DMS153 treated with DMSO at 0.1 percent for 48 hours (cell line): ENCODE data around the gene AFF3.

Experiments used
- DNase-seq: peaks from one replicate; lab custom pipeline; 2025; ENCODE audit not compliant: unreplicated experiment; lab: John Stamatoyannopoulos, UW

The AFF3 gene

DNA sequence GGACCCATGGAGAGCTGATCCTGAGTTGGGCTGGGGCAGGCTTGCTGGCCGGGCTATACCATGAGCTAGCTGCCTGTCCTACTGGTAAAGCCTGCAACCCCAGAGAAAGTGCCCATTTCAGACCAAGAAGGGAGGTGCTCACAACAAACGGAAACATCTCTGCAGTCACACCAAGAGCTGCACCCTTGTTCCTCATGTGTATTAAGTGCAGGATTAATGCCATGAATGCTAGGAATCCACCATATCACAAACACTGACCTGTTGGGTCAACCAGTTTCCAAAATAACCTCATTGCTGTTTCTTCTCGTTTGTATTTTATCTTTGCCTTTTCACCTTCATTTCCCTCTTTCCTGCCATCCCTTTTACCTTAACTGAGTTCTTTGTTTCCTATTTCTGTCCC lies 69.9 kb downstream of the AFF3 start:
- no peak for DNase-seq

DNA sequence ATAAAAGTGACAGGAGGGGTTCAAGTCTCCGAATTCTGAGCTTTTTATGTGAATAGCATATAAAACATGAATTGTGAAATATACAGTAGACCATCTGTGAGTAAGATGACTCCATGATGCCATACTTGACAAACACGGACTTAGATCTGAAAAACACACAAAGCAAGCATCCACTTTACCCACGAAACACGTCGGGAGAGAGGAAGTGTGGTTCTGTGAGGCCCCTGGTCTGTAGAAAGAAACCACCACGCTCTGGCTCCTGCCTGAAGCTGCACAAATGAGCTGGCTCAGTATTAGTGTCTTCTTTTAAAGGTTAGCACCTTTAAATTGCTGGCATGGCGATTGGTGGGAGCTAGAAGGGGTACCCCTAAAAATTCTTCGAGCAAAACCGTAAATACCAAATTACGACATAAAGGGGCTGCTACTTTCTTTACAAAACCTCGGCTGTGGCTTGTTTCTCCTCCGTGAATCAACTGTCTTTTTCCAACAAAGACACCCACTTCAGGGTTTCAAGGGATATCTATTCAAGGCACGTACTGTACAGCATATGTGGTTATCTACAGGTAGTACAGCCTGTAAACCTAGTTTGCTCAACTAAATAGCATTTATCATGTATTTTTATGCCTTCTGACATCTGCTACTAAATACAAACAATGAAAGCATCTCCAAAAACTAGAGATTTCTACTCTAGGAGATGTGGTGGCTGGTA lies 70.9 kb downstream of the AFF3 start:
- no peak for DNase-seq

DNA sequence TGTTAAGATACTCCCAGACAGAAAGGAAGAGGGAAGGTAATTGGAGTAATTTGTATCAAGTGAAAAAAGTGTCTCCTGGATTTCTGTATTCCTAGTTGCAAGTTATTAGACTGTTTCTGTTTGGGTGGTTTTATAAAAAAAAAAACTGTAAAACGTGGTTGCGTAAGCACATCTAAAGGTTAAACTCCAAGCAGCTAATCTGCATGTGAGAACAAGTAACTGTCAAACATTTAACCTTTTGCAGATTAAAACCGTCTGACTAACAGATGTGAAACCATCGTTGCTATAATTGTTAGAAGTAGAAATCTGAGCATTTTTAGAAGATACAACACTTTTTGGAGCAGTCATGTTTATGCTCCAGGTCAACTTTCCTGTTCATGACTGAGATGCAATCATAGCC lies 72.3 kb downstream of the AFF3 start:
- DNase-seq: no peak

DNA sequence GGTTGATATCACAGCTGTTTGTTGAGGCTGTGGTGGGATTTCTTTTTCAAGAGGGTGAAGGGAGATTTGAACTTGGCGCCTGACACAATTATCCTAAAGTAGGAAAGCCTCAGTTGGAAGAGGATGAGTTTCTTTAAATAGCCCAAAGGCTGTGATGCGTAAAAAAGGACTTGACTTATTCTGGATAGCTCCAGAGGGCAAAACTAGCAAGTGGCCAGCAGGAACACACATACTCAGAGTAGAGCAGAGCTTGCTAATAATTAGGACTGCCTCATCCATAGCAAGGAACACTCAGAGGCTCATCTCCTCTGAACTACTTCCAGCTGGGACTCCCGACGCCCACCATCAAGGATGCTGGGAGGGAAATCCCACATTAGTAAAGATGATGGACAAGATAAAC lies 74.0 kb downstream of the AFF3 start:
- DNase-seq: no peak

DNA sequence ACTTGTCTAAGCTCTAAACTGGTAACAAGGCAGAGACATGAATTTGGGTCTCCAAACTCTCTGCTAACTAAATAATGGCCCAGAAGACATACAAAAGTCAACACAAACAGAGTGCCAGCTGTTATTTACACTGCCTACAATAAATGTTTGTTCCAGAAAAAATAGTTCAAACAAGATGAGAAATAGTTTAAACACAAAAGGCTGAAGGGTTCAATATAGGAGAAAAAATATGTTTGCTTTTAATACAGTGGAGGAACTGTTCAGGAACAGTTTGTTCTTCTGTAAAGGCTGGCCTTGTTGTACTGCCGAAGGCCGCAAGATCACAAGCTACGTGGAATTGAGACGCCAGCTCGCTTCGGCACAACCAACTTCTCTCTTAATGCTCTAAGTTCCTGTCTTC lies 74.6 kb downstream of the AFF3 start:
- no peak for DNase-seq

DNA sequence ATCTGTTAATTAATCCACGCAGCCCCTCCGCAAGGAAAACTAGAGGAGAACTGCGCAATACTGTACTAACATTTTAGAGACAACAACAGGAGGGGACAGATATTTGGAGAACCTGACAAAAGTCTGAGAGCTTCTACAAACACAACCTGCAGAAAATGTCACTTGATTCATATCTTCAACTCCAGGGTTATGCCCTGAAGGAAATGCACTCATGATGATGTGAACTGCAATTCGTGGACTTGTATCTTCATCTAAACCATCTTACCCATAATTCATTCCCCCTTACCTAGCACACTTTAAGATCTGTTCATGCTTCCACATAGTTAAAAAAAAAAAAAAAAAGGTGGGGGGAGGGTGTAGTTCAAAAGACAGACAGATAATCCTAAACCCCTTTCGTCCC lies 75.5 kb downstream of the AFF3 start:
- DNase-seq: no peak

DNA sequence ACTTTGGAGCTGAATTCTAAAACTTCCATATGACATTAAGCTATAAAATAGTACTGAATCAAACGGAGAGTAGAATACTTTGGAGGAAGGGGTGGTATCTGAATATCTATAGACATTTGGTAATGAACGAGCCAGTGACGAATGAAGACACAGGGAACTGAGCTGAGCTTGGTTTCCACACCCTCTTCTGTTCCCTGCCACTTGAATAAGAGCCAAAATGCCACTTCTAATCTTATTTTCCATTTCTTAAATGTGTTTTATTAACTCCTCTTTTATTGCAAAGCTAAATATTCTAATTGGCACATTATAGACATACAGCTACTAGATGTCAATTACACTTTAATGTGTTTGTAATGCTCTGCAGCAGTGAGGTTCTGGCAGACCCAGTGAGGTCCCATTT lies 76.1 kb downstream of the AFF3 start:
- DNase-seq: no peak

DNA sequence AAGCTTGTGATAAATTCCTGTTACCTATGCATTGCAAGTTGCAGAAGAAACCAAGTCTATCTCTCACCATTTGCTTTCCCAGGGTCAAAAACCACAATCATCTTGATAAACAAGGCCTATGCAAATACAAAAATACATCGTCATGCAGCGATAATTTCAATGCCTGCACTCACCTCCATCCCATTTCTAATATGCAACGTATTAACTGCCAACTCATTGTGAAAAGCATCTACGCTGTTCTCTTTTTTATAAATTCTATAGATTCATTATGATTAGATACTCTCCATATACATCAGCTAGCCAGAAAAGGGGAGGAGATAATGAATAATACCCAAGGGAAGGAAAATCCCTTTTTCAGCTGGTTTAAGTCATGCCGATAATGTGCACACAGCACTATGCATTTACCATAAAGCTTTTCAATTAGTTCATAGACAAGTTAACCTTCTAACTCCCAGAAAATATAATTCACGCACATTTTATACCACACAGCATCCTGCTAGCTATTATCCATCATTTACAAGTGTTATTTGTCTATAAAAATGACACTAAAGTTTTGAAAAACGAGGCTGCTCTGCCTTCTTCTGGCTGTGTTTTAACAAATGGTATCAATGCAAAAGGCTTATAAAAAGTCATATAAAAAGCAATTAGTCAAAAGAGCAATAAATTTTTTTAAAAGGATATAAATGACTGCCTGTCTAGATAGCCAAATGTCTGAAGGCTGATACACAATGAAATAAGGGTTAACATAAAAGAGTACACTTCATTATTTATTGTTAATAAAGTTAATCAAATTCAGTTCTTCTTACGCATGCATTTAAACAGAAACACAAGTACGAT lies 77.6 kb downstream of the AFF3 start:
- no peak for DNase-seq

DNA sequence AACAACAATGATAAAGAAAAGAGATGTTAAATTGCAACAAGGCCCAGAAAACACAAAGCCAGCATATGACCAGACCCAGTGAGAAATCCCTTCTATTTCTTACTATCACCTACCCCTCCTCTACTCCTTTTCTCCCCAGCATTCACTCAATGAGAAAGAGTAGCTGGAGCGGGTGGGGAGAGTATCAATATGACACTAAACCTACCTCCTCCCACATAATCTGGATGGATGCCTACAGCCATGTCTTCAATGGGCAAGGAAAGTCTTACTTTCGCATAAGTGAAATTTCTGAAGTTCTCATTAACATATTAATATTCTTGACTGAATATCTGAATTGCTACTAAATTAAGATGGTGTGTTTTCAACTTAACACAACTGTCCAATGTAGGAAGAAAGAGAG lies 78.2 kb downstream of the AFF3 start:
- DNase-seq: no peak

DNA sequence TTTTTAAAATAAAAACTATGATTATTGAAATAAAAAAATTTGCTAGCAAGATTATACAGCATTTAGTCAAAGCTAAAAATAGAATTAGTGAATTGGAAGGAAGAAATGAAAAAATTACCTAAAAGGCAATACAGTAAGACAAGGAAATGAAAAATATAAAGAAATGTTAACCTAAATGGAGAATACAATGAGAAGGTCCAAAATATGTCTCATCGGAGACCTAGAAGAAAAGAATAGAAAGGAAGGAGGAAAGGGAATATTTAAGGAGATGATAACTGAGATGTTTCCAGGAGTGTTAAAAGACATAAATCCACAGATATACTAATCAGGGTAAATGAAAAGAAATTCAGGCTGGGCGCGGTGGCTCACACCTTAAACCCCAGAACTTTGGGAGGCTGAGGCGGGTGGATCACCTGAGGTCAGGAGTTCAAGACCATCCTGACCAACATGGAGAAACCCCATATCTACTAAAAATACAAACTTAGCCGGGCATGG lies 78.9 kb downstream of the AFF3 start:
- DNase-seq: no peak

DNA sequence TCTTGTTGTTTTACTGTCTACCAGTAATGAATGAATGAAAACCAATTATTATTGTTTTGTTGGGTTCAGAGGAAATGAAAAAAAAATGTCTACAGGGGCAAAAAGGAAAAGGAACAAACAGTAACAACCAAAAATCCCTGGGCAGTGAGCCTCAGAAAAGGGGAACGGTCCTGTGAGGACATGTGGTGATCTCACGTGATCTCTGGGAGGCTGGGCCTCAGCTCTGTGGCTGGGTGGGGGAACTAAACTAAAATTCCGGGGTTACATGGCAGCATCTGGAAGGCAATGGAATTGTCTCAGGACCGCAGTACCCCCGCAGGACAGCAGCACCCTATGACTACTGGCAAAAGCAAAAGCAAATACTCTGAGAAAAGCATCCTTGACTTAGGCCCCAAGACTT lies 80.1 kb downstream of the AFF3 start:
- DNase-seq: no peak

DNA sequence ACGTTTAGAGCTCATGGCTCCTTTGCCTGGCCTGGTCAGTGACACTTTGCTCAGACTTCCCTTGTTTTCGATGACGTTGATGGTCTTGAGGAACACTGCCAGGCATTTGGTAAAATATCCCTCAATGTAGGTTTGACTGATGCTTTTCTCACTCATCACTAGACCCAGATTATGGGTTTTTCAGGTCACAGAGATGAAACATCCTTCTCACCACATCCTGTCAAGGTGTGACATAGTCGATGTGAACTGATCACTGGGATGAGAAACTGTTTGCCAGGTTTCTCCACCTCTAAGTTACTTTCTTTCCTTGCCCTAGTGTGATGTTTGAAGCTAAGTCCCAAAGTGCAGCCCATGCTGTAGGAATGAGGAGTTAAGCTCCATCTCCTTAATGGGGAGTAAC lies 81.5 kb downstream of the AFF3 start:
- DNase-seq: no peak

DNA sequence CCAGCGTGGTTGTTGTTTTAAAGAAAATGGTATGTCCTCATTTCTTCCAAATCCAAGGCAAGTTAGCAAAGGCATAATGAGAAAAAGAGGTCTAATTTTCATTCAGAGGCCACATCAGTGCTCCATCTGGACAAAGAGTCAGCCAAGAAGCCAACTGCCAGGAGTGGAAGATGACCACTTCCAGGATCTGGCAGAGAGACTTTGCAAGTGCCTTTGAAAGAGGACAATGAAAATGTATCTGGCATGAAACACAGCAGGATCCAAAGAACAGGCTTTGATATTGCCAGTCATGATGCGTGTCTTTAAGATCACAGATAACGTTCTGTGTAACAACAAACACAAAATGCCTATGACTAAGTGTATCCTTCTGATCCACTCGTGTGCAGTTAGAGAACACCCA lies 82.8 kb downstream of the AFF3 start:
- no peak for DNase-seq

DNA sequence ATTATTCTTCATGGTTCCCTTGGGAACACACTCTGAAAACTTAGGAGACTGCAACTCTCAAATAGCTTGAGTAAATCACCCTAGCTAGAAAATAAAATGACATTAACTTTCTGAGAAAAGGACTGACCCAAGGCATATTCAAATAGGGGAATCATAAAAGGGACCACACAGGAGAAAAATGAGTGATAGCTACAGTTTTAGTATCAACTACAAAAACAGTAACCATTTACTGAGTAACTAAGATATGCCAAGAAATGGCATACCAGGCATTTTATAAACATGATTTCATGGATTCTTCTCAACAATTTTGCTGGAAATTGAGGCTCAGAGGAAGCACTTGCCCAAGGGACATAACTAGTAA lies 84.5 kb downstream of the AFF3 start:
- no peak for DNase-seq

DNA sequence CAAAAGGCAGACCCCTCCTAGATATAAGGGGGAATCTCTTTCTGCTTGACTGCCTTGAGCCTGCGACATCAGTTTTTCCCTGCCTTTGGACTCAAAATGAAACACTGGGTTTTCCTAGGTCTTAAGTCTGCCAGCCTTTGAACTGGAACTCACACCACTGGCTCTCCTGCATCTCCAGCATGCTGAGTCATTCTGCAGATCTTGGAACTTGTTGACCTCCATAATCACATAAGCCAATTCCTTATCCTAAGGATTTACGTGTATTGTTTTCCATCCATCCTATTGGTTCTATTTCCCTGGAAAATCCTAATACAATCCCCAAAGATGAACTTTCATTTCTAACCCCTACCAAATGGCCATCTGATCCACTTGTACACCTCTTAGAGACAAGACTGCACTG lies 88.0 kb downstream of the AFF3 start:
- no peak for DNase-seq

DNA sequence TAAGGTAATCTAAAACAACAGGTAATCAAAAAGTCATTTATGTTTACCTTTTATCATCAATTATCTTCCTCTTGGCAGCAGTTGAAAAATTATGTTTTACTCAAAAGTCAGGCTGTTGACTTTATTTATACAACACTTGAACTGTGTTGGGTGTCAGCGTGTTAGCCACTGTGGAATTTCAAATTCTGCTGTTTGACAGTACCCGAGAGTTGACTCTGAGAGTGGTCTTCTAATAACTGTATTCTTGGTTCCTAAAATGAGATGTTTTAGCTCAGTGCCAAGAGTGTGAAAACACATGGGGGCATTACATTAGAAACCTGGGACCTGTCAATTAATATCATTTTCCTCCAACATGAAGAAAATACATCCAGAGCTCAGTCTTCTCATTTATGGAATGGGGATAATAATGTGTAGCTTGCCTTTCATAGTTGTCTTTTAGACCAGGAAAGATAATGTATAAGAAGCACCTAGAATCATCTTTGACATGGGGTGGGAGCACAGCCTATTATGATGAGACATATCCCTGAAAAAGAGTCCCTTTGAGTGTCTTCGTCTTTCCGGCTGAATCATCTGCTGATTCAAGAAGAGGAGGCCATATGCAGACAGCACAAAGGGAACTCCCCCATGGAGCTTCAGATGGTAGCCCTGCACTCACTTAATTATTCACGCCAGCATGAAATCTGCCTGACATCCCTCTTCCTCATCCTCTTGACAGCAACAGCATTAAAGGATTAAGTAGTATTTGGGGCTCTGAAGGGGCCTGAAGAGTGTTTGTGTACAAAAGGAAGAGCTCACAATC lies 89.1 kb downstream of the AFF3 start:
- DNase-seq: no peak

DNA sequence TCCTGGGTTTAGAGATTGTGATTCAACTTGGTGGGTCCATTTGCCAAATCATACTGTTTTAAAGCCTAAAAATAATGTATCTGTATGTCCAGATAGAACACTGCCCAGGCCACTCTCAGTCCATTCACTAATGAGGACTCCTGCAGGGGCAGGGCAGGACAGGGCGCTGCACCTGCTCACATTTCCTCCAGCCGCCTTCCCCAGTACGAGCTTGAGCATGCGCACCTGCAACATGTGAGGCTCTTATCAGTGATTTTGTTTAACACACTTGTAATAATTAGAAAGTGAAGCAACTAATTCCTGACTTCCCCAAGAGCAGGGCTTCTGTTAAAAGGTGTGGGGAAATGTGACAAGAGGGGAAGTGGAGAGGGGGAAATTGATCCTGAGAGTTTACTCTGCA lies 89.7 kb downstream of the AFF3 start:
- DNase-seq: no peak

DNA sequence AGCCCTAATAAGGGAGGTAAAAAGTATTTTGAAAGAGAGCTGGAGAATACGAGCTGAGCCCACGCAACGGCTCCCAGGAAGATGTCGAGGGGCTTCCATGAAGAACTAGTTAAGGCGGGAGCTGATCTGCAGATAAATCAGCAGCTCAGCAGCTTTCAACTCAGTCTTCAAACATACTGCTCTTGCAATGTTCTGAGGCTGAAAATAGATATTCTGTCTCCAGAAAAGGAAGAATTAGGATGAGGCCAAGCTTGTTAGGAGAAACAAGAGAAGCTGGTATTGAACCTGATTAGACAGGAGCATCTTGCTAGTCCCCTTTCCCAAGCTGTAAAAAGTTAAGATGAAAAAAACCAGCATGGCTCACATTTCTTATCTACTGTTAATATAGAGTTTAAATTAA lies 91.1 kb downstream of the AFF3 start:
- no peak for DNase-seq

DNA sequence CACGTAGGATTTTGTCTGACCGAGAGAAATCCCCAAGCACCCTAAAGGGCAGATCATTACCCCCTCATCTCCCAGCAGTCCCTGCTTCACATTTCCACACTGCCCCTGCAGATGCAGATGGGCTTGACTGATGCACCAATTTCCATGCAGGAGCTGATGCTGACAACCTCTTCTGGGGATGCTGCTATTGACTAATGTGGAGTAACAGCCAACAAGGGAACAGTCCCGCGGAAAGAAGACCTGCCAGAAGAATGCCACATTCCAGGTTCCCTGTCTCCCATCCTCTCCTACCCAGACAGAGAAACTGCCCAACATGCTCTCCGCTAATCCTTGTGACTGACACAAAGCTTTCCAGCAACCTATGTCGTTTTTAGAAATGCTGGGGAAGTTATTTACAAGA lies 91.7 kb downstream of the AFF3 start:
- DNase-seq: no peak

DNA sequence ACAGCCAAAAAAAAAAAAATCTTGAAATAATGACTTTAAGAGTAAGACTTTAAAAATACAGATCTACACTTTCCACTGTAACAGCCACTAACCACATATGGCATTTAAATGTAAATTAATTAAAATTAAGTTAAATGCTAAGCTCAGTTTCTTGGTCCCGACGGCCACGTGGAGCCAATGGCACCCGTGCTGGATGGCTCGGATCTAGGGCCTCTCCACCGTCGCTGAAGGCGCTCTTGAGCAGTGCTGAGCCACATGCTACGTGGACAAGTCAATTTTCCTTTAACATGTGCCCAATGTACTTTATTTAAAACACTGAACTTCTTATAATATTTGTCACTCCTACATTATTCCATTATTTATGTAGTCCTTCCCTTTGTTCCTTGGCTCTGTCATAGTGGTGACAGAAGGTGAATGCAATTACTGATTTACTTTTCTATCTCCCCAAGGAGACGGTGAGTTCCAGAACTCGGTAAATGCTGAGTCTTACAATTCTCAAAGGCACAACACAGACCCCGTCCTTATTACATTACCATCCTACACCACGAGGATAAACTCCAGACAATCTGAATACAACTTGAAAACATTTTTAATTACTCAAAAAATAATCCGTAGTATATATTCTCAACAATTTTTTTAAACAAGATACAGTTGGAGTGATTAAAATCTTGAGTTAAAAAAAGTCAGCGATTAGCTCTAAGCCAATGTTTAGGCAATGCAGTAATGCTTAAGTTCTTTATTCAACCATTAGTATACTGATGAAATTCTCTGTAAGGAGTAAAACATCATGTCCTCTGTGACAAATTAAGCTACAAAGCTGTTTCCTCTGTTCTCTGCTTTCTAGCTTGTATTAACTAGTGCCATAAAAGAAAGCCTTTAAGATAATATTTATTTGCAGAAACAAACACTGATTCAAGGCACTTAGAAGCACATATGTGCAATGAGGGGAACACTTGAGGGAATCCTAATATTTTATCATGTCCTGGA lies 95.1 kb downstream of the AFF3 start:
- DNase-seq: no peak

DNA sequence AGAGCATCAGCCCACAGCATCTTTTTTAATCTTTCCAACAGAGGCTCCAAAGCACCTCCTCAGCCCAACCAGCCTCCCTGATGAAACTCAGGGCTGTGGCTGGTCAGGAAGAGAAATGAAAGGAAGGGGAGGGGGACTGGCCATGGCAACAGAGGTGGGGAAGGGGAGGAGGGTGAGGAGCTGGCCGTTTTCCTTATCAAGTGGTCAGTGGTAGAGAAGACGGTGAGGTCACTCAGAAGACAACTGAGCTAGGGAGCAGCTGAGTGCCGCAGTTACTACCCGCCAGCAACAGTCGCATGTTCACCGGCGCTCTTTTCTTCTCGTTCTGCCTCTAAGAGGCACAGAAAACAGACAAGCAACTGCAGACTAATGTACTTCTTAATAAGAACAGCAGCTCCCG lies 97.4 kb downstream of the AFF3 start:
- DNase-seq: no peak
